Brain pericyte (primary cell): Measurements from ENCODE around the gene FGF11.

Experiments
- DNase-seq: peaks from one replicate; pipeline ENCODE4 v3.0.0-alpha.2; 2012; ENCODE audit warnings: low read depth, low spot score

FGF11 gene

DNA sequence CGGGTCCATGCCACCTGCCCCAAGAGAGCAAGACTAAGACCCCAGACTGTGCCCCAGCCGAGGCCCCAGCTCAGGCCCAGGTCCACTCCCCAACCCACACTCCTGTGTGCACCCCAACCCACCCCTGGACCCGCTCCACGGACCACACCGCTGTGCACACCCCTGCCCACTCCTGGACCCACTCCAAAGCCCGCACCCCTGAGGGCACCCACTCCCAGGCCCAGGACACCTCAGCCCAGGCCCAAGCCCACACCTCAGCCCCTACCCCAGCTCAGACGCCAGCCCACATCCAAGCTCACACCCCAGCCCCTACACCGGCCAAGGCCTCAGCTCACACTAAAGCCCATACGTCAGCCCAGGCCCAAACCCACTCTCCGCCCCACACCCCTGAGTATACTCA lies 9.6 kb upstream of the FGF11 start:
- no peak for DNase-seq

DNA sequence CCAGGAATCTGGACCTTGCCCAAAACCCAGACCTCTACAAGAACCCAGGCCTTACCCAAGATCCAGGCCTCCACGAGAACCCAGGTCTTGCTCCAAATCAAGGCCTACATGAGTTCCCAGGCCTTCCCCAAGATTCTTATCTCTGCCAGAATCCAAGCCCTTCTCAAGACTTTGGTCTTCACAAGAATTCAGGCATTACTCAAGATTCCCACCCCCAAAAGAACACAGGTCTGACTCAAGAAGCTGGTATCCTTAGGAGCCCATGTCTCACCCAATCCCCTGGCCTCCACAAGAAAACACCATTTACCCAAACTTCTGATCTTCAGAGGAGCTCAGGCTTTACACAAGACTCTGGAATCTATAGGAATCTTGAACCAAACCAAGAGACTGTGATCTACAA lies 8.1 kb upstream of the FGF11 start:
- no peak for DNase-seq

DNA sequence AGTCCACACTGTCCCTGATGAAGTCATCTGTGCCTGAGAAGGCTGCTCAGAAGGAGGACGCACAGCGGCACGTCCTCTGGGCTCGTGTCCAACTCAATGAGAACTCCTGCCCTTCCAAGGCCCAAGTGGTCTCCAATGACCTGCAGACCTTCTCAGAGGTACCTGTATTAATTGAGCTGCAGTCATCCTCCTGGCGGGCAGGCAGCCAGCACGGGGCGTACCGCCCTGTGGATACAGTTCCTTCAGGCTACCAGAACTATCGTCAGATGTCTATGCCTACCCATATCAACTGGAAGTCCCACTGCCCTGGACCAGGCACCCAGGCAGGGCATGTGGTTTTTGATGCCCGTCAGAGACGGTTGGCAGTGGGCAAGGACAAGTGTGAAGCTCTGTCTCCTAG lies 7.0 kb upstream of the FGF11 start:
- no peak for DNase-seq

DNA sequence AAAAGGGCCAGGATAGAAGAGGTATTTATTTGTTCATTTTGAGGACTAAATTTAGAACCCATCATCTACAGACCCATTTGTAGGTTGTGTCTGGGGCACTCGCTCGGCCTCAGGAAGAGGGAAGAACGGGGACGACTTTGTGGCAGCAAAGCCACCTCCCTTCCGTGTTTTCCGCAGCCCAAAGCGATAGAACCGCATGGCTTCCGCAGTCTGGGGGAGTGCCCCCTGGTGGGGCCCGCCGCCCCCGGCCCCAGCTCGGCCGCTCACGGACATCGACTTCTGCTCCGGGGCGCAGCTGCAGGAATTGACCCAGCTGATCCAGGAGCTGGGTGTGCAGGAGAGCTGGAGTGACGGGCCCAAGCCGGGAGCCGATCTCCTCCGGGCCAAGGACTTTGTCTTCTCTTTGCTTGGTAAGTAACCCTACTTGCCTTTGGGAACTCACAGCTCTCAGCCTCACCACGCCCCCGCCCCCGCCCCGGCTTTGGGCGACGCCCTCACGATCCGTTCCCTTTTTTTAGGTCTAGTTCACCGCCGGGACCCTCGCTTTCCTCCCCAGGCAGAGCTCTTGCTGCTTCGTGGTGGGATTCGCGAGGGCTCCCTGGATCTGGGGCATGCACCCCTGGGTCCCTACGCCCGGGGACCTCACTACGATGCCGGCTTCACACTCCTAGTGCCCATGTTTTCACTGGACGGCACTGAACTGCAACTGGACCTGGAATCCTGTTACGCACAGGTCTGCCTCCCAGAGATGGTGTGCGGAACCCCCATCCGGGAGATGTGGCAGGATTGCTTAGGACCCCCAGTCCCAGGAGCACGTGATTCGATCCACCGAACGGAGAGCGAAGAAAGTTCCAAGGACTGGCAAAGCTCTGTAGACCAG lies 3.4 kb upstream of the FGF11 start:
- DNase-seq: no peak

DNA sequence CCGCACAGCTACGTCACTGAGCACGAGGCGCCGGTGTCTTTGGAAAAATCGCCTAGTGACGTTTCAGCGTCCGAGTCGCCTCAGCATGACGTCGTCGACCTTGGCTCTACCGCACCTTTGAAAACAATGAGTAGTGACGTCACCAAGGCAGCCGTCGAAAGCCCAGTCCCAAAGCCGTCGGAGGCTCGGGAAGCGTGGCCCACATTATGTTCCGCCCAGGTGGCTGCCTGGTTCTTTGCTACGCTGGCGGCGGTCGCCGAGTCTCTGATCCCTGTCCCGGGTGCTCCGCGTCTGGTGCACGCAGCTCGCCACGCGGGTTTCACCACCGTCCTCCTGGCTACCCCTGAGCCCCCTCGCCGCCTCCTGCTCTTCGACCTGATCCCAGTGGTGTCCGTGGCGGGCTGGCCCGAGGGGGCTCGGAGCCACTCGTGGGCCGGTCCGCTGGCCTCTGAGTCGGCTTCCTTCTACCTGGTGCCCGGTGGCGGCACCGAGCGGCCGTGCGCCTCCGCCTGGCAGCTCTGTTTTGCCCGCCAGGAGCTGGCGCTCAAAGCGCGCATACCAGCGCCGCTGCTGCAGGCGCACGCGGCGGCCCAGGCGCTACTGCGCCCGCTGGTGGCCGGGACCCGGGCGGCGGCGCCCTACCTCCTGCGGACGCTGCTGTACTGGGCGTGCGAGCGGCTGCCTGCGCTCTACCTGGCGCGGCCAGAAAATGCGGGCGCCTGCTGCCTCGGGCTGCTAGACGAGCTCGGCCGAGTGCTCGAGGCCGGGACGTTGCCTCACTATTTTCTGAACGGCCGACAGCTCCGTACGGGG lies 2.5 kb upstream of the FGF11 start:
- DNase-seq: no peak

DNA sequence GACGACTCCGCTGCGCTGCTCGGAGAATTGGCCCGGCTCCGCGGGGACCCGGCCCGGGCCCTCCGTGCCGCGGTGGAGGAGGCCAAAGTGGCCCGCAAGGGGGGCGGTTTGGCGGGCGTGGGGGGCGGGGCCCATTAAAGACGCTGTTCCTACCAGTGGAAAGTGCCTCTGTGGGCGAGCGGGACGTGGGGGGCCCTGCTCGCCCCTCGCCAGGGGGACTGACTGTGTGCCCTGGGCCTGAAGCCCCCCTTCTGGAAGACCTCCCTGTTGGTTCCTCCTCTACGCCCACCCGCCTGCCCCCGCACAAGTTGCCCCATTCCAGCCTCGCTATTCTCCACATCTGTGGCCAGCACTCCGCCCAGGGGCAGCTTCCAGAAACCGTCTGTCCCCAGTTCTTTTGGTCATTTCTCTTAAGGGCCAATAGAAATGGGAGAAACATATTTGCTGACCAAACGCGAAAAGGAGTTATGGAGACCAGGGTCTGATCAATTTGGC lies 1.9 kb upstream of the FGF11 start:
- no peak for DNase-seq

DNA sequence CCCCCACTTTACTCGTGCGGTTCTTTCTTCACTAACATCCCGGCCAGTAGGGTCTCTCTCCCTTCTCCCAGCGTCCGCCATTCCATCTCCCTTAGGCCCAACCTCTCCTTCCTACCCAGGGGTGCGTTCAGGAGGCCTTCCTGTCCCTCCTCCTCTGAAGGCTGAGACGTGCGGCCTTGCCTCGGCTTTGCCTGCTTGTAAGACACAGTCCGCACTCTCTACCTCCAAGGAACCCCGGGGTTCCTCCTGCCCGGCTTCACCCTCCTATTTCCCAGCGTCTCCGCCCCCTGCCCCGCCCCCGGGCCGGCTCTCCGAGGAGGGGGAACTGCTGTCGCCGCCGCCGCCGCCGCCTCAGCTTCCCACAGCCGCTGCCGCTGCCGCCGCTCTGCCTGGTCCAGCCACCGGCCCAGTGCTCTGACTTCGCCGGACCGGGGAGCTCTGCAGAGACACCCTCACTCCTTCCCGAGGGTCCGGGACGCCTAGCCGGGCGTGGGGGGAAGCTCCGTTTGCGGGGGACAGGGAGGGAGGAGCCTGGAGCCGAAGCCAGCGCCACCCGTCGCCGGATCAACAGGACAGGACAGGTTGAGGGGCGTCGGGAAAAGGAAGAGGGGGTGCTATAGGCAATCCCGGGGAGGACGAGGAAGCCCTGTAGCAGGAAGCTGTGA lies 1.2 kb upstream of the FGF11 start:
- no peak for DNase-seq

DNA sequence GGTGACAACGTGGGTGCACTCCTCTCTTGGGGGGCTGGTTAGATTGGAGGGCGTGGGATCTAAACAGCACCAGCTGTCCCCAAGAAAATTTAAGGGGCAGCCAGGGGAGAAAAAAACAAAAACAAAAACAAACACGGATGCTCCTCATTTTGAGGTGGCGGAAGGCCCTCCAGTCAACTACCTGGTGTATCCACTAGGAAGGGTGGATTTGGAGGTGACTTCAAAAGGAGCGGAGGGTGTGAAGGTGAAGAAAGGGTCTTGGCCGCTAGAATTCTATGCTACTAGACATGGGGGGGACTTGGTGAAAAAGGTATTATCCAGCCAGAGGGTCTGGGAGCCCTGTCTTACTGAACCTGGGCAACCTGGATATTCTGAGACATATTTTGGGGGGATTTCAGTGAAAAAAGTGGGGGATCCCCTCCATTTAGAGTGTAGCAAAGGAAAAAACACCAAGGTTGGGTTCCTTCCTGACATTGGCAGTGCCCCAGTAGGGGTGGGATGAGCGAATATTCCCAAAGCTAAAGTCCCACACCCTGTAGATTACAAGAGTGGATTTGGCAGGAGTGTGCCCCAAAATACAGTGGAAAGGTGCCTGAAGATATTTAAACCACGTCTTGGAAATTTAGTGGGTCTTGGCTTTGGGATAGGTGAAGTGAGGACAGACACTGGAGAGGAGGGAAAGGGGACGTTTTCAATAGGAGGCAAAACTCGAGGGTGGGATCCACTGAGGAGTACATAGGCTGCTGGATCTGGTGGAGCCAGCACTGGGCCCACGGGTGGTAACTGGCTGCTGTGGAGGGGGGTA lies 454 bp upstream of the FGF11 start:
- no peak for DNase-seq

DNA sequence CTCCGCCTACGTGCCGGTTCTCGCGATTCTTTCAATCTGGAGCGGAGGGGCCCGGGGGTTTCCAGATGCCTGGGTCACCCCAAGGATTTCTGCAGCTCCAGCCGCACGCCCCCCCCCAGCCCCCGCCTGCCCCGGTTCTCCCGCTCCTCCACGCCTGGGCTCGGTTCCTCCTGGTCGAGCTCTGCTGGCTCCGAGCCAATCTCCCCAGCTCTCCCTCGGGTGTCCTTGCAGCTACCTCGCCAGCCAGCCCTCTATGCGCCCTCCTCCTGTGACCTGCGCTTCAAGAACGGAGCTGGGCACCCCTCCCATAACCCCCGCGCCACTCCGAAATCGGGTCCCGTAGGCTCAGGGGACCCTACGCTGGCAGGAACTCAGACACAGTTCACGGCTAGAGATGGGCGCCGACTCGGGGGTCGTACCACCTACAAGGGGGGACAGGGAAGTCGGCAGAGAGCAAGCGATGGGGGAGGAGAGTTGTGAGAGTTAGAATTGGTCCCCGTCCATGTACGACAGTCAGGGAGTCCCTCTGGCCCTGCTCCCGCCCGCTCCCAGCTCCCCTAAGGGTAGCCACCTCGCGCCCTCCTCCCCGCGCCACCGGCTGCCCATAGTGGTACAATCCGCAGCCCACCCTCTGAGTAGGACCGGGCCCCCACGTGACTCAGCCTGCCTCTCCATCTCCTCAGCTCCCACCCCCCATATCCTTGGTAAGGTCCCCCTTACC lies 961 bp downstream of the FGF11 start:
- DNase-seq: no peak

DNA sequence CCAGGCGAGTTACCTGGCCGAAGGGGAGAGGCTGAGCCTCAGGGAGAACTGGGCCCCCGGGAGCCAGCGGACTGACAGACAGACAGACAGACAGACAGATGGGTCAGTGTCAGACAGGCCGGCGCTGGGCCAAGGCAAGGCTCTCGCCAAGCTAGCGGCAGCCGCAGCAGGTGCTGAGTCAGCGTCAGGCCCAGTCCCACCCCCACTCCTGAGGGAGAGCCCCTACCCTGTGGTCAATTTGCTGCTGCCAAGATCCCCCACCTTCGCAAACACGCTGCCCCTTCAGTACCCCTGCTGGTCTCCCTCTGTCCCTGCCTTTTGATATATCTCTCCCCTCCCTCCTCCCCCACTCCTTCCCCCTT lies 1.5 kb downstream of the FGF11 start:
- DNase-seq: no peak

DNA sequence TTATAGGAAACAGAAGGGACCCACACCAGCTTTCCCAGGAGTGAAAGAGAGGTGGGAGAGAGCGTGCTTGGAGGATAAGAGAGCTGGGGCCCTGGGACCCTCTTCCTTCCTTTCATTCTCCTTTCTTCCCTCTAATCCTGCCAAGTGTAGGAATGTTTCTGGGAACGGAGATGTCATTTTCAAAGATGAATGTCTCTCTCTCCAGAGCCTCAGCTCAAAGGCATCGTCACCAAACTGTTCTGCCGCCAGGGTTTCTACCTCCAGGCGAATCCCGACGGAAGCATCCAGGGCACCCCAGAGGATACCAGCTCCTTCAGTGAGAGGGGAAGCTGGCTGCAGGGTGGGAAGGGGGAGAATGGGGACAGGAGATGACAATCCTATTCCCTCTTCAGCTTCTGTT lies 2.0 kb downstream of the FGF11 start:
- DNase-seq: no peak

DNA sequence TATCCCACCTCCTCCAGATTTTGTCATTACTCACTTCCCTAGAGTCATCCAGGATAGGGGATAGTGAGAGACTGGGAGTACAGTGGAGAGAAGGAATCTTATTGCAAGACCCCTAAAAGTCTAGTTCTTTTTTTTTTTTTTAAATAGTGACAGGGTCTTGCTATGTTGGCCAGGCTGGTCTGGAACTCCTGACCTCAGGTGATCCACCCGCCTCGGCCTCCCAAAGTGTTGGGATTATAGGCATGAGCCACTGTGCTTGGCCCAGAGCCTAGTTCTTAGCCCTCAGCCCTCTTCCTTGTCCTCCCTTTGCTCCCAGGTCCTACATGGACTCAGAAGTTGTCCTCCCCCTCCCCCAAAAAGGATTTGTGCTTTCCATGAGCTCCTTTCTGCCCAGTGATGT lies 2.8 kb downstream of the FGF11 start:
- DNase-seq: no peak

DNA sequence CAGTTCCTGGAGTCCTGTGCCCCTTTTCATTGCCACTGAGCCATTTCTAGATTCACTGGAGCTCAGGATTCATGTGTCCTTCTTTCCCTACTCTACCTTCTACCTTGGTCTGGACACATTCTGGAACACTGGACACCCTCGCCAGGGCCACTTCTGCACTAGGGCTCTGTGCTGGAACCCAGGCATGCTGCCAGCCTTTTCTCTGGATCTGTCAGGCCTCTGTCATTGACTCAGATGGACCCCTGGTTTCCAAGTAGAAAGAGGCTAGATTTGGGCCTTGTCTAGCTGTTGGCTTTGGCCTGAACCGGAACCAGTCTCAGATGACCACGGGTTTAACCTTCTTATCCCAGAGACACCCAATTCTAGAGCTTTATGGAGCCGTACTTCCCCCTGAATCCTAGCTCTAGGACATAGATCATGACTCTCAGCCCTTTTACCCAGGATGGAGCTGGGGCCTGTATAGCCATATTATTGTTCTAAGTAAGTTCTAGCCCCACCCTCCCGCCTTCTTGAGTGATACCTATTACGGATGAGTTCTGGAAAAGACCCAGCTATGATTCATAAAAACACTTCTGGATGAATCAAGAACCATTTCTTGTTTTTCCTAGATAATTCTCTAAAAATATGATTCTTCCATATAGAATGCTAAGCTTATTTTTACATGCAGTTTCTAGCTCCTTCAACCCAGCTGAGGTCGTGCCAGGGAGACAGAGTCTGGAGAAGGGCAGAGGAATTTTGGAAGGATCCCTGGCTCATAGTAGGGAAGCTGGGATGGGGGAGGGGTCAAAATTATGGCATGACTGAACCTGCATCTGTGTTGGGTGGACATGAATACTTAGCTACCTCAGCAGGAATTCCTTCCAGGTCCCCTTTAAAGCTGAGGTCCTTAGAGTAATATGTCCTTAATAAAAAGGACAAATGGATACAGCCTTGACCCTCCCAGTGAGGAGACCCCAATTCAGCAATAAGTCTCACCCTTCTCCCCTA lies 4.5 kb downstream of the FGF11 start:
- DNase-seq: no peak

DNA sequence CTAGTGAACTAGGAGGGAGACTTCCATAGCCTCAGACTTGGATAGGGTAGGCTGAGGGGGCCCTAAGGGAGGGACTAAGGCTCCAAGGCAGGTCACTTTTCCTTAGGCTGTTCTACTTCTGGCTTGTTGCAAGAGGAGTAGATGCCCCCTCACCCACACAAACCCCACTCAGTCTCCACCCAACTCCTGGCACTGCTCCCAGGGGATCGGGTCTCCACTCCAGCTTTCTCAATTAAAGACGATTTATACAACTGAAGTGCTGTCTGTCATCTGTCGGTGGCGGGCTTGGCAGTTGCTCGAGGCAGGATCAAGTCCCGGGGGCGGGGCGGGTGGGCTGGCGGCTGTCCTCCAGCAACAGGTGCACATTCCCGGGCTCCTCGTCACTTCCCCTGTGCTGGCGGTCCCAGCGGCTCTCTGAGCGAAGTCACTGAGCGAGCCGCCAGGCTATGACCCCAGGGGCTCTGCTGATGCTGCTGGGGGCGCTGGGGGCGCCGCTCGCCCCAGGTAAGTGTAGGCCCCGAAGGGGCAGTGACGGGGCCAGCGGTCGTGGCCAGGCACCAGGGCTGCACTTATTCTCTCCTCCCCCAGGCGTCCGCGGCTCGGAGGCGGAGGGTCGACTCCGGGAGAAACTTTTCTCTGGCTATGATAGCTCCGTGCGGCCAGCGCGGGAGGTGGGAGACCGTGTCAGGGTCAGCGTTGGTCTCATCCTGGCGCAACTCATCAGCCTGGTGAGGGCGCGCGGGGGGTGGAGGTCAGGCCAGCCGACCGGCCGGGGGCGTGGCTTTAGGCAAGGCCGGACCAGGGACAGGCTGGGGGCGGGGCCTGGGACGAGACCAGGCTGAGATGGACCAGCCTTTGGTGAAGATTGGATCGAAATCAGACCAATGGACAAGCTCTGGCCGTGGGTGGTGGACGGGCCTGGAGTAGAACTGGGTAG lies 5.6 kb downstream of the FGF11 start, which contains the start of gene CHRNB1:
TSS of gene CHRNB1 (plus strand) at position 380 of the 937 bp plus-strand sequence. CDS start at position 447, 67 bp downstream.
- no peak for DNase-seq

DNA sequence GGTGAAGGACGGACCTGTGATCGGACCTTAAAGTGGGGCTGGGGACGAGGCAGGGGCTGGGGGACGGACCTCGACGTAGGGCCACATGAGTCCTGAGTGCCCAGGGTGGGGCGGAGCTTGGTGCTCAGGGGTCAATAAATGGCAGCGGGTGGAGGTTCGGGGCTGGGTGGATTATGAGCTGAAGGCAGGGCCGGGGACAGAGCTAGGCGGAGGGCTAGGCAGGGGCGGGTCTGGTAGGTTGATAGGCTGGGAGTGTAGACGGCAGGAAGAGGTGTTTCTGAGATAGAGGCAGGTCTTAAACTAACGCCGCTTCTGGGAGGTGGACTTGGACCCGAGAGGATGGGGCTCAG lies 6.3 kb downstream of the FGF11 start:
- no peak for DNase-seq

DNA sequence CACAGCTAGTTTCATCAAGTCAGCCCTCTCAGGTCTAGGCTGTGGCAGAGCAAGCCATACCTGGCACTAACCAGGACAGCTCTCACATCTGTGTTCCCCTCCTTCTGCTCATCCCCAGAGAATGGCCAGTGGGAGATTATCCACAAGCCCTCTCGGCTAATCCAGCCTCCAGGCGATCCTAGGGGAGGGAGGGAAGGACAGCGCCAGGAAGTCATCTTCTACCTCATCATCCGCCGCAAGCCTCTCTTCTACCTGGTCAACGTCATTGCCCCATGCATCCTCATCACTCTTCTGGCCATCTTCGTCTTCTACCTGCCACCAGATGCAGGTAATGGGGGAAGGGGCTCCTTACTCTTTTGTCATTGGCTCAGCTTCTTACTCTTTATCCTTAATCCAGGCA lies 9.1 kb downstream of the FGF11 start:
- no peak for DNase-seq

DNA sequence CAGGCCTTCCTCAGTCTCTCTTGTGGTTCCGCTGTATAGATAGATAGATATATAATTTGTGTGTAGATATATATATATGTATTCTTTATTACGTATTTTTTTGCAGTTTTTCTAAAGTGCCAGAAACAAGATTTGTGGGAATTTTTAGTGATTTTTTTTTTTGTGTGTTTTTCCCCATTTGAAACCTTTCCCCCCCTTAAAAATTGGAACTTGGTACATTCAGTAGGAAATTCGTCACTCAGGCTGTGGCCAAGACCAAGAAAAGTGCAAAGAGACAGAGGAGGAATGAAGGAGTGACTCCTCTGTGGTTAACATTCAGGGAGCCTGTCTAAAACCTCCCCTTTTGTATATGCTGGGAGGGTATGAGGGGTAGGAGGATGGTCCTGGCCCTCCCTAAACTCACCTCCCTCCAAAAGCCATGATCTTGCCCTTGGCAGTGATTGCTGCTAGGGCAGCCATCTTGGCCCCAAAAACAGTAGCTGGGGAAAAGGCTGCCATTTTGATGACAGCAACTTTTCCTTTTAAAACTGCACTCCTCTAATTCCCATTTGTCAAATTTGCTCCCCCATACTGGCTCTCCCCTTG lies 20.7 kb downstream of the FGF11 start:
- DNase-seq: no peak
